Right renal pelvis (tissue), 4 donors: ENCODE results near the gene C16orf92. TPM values are rescaled to one million over a fixed set of nuclear protein-coding genes. Genes with fewer than 3 reads are reported as not detected.
"Not testable (repeated sequence)": the region's sequence is repeated elsewhere in the genome, so short reads cannot be mapped to it uniquely, and the experiment has no call there.

Experiments
- DNase-seq, 4 donors: peaks; one replicate each; pipeline ENCODE4 v3.0.0-alpha.2; 2013; ENCODE audit warnings: low read depth in 4 of 4, low spot score in 3 of 4, missing footprints in 1 of 4
- polyA plus RNA-seq, 4 donors: library from polyadenylated mRNA; unstranded; fragments of 120-200 nt; gene quantifications; one replicate each; pipeline ENCODE4 v1.2.1, GENCODE V29; 2013; ENCODE audit not compliant: insufficient read length in 4 of 4

Gene C16orf92
- polyA plus RNA-seq, 4 donors, result not detected

DNA sequence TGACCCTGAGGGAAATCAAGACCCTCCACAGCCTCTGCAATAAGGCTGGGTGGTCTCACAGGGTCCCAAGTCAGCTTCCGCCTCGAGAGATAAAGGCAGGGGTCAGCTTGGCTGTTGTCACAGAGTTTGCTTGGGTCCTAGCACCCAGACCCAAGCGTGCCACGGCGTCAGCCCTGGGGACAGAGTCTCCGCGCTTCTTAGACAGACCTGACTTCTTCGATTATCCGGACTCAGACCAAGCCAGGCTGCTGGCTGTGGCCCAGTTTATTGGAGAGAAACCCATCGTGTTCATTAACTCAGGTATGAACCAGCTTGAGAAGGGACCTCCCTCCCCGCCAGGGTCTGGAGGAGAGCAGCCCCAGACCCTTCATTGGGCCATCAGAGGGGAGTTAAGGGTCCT is 588 bp downstream of the C16orf92 start:
- DNase-seq, result no peak

GRCh38 chr16:30024451-30024850 is 1.5 kb downstream of the C16orf92 start:
- DNase-seq, result no peak

- DNase-seq, result no peak
Measured at GRCh38 chr16:30025156-30025555, 2.2 kb downstream of the C16orf92 start.

- no peak for DNase-seq
Measured at GRCh38 chr16:30025574-30025973, 2.6 kb downstream of the C16orf92 start.

DNA sequence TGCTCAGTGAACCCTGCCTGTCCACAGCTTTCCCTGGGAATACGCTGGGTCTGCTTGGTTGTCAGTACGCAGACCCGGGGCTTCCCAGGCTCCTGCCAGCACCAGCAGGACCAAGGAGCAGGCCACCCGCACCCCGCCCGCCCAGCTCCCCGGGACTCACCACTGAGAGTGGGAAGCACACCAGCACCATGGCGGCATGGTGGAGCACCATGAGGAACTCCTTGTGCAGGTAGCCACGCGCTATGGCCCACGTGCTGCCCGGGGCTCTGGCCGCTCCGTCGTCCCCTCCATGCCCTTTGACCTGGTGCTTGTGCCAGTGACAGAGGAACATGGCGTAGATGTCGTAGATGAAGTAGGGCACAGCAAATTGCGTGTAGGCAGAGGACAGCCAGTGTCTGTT is 3.5 kb downstream of the C16orf92 start:
- DNase-seq, result no peak

GRCh38 chr16:30027588-30028437 is 4.8 kb downstream of the C16orf92 start:
- DNase-seq, result no peak

GRCh38 chr16:30028438-30029076 is 5.6 kb downstream of the C16orf92 start:
- DNase-seq, result no peak

- no peak for DNase-seq
Measured at GRCh38 chr16:30030011-30030685, 7.2 kb downstream of the C16orf92 start.

DNA sequence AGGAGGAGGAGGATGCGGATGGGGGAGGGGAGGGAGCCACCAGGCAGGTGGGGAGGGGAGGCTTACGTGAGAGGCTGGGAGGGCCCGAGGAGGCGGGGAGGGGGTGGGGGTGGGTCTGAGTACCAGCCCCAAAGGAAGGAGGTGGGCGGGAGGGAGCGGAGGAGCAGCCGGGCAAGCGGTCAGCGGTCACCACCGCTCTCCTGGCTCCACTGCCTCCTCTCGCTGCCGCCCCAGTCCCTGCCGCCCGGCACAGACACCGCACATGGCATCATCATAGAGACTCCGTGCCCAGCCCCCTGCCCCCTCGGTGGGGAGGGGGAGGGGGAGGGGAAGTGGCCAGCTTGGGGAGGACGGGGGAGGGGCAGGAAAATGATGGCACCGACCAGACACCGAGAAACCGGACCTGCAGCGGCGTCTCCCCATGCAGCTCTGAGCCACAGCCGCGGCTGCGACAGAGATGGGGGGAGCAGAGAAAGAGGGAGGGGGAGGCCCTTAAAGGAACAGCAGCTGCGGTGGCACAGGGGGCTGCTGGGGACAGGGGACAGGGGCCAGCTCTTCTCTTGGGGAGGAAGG is 7.9 kb downstream of the C16orf92 start, which contains the start of gene TLCD3B:
Gene TLCD3B, minus strand, starts transcription at position 431 of the 573 bp plus-strand sequence. CDS start 744 bp downstream, outside the sequence.
- DNase-seq, result no peak

DNA sequence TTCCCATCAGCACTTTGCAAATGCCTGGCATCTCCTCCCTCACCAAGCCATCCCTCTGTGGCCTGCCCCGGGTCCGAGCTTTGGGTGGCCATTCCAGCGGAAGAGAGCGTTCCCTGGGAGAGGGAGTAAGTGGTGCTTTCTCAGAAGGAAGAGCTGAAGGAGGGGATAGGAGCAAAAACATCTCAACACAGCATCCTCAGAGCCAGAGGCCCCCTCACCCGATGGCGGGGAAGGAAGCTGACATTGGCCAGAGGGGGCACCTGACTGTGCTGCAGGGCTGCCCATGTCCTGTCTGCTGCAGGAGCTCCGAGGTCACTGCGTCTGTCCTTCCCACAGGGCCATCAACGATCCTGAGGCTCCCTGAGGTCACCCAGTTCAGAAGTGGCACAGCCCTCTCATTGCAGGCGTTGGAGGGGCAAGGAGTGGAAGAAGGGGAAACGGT is 8.5 kb downstream of the C16orf92 start:
- DNase-seq, result no peak

DNA sequence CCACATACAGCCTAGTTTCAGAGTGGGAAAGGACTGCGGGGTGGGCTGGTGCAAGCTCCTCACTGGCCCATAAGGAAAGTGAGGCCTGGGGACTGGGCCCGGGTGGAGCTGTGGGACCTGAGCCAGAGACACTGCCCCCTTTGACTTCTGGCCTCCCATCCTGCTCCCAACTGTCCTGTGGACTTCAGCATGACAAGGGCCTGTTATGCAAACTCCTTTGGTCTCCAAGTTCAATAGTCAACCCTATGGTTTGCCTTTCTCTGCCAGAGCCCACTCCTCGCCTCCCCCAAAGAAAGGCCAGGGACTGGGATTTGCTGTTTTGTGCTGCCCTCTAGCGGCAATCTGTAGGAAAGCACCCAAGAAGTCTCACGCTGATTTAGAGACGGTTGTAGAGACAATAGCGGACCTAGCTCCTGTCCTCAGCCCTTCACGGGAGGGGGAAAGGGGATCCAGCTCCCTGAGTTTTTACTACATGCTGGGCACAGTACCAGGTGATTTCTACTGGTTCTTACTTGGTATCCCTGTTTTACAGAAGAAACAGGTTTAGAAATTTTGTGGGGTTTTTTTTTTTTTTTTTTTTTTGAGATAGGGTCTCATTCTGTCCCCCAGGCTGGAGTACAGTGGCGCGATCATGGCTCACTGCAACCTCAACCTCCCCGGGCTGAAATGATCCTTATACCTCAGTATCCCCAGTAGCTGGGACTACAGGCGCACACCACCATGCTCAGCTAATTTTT is 9.3 kb downstream of the C16orf92 start:
- peak in 2 of 4 donors; percentile 60 to 67 for DNase-seq

- DNase-seq, result no peak
Measured at GRCh38 chr16:30033270-30033669, 10.3 kb downstream of the C16orf92 start.

DNA sequence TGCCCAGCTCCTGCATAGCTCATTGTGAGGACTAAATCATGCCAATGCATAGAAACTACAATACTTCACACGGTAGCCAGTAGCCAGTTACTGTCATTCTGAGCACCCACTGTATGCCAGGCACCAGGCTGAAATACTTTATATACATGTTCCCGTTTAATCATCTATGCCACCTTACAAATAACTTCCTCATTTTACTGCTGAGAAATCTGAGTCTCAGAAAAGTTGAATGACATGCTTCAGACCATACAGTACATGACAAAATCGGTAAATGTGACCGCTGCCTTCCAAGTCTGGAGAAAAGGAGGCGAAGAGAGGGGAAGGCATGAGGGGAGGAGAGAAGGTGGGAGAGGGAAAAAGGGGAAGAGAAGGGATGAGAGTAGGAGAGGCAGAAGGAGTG is 17.2 kb downstream of the C16orf92 start:
- DNase-seq, result no peak

DNA sequence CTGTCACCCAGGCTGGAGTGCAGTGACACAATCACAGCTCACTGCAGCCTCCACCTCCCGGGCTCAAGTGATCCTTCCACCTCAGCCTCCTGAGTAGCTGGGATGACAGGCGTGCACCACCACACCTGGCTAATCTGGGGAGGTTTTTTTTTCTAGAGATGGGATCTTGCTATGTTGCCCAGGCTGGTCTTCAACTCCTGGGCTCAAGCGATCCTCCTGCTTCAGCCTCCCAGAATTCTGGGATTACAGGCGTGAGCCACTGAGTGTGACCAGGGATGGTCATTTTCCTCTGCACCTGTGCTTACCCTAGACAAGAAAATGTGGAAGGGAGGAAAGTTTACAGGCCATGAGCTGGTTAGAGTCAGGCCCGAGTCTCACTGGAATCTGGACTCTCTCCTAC is 17.7 kb downstream of the C16orf92 start:
- DNase-seq, result not testable (repeated sequence)

GRCh38 chr16:30041841-30042240 is 18.8 kb downstream of the C16orf92 start:
- peak in 1 of 4 donors; percentile 19 for DNase-seq

DNA sequence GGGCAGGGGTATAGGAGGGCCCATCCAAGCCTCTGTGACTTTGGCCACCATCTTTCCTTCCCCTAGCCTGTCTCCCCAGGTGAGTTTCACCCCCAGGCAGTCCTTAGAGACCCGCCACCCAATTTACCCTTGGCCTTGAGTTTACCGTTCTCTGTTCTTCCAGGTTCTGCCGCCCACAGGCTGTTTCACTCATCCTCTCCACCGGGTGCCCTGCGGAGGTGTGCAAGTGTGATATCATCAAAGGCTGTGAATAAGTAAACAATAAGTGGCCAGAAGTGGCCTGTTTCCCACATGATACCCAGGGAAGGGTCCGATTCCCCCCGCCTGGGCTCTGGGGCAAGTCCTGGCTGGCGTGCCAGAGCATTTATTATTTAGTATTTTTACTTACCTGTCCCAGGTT is 23.2 kb downstream of the C16orf92 start:
- no peak for DNase-seq

- no peak for DNase-seq
Measured at GRCh38 chr16:30046588-30046987, 23.6 kb downstream of the C16orf92 start.

DNA sequence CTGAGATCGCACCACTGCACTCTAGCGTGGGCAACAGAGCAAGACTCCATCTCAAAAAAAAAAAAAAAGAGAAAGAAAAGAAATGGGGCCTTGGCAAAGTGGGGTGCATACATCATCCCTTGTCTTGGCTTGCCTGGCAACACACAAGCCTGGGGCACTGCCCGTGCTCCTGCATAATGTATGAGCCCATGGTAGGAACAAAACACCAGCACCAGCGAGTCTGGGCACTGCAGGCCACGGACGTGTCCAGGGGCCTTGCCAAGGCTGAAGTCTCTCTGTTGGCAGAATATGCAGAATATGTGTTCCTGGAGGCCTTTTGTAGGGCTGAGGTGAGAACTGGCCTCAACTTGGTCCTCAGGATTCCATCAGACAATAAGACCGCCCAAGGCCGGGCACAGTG is 26.9 kb downstream of the C16orf92 start:
- DNase-seq, result no peak

- no peak for DNase-seq
Measured at GRCh38 chr16:30051518-30051917, 28.5 kb downstream of the C16orf92 start.

DNA sequence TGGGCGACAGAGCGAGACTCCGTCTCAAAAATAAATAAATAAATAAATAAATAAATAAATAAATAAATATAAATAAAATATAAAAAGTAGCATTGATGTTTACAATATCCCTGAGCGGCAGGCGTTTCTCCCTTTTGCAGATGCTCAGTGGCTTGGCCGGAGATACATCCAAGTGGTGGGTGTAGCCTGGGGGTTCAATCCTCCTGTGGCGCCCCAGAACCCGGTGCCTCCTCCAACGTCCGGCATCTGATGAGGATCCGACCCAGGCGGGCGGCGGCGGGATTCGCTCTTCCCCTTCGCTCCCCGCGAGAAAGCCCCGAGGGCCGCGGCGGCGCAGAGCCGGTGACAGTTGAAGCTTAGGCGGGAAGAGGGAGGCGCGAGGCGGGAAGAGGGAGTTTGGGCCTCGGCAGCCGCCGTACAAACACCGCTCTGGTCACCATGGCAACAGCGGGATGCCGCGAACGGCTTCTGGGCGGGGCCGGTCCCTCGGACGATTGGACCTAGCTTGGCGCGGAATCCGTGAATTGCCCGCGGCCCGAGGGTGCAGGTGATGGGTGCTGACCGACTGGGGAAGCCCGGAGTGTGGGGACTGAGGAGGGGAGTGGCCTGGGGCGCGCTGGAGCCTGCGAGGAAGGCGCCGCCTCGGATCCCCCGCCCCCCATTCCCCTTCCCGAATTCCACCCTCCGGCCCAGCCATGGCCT is 29.8 kb downstream of the C16orf92 start:
- peak; percentile 78 to 85 (median 80) for DNase-seq
